Fibroblast of the aortic adventitia (primary cell): ENCODE data around the gene GHRL. TPM values are rescaled to one million over a fixed set of nuclear protein-coding genes. Genes with fewer than 3 reads are reported as not detected.

Experiments
- DNase-seq: peaks from one replicate; pipeline ENCODE4 v3.0.0-alpha.2; 2010; ENCODE audit warnings: low read depth
- H3K4me3 ChIP-seq: 2 replicates; pipeline ENCODE4 v1.5.1; 2011; ENCODE audit warnings: low read depth, mild to moderate bottlenecking, control low read depth, low read length, moderate library complexity
- total RNA-seq: library from RNA; depleted of rRNA; stranded (reverse); fragments of >200 nt; gene quantifications from 2 replicates; pipeline ENCODE4 v1.2.3, GENCODE V29; 2012; ENCODE audit warnings: low replicate concordance
- TF ChIP-seq, protein P1 (sequence below): IDR thresholded peaks from 2 replicates; pipeline ENCODE4 v1.5.1; 2011; ENCODE audit warnings: mild to moderate bottlenecking, low read length, control low read depth, inconsistent platforms; ENCODE audit not compliant: insufficient read depth

GHRL gene
- total RNA-seq, 1 donor = not detected

DNA sequence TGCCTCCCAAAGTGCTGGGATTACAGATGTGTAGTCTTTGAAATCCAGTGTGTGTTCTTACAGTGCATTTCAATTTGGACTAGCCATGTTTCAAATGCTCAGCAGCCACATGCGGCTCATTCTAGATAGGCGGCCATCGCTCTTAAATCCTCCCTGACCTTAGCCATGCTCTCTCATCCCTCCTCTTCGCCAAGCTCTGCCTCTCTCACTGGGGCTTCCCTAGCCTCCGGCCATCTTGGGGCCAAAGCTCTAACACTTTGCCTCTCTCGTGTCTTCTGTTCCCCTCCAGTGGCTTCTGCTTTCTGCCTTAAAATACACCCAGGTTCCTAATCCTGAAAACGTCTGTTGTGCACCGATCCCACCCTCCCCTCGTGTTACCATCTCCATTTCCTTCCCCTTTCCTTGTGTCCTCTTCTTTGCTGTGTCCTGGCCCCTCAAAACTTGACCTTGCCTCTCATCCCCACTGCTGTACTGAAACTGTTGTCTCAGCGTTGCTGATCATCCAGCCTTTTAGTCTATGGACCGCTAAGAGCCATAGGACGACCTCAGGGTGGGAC is 1.4 kb upstream of the GHRL start:
- TF ChIP-seq, protein P1, sequence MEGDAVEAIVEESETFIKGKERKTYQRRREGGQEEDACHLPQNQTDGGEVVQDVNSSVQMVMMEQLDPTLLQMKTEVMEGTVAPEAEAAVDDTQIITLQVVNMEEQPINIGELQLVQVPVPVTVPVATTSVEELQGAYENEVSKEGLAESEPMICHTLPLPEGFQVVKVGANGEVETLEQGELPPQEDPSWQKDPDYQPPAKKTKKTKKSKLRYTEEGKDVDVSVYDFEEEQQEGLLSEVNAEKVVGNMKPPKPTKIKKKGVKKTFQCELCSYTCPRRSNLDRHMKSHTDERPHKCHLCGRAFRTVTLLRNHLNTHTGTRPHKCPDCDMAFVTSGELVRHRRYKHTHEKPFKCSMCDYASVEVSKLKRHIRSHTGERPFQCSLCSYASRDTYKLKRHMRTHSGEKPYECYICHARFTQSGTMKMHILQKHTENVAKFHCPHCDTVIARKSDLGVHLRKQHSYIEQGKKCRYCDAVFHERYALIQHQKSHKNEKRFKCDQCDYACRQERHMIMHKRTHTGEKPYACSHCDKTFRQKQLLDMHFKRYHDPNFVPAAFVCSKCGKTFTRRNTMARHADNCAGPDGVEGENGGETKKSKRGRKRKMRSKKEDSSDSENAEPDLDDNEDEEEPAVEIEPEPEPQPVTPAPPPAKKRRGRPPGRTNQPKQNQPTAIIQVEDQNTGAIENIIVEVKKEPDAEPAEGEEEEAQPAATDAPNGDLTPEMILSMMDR = no peak
- H3K4me3 ChIP-seq = no peak overlapping the region
- DNase-seq = no peak

DNA sequence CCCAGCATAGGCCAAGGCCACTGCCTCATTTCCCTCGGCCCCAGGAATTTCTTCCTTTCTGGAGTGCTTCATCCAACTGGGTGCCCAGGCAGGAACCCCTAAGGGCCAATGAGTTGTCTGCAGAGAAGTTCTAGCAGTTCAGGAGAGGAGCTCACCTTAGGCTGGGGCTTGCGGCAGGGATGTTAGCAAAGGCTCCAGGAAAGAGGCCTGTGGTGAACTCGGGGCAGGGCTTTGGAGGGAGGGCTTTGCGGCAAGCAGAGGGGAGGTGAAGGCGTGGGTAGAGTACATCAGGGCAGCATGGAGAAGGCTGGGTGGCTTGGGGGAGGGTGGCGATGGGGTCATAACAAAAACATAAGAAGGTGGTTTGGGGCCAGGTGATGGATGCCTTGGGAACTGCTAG is 1.1 kb downstream of the GHRL start:
- no peak for DNase-seq
- TF ChIP-seq, protein P1 = no peak
- H3K4me3 ChIP-seq = no peak overlapping the region

GRCh38 chr3:10290481-10291176 is 2.1 kb downstream of the GHRL start:
- TF ChIP-seq, protein P1 = no peak
- DNase-seq = no peak
- no peak overlapping the region for H3K4me3 ChIP-seq

- TF ChIP-seq, protein P1 = no peak
- DNase-seq = no peak
Observed at GRCh38 chr3:10289787-10290355, 2.9 kb downstream of the GHRL start.

DNA sequence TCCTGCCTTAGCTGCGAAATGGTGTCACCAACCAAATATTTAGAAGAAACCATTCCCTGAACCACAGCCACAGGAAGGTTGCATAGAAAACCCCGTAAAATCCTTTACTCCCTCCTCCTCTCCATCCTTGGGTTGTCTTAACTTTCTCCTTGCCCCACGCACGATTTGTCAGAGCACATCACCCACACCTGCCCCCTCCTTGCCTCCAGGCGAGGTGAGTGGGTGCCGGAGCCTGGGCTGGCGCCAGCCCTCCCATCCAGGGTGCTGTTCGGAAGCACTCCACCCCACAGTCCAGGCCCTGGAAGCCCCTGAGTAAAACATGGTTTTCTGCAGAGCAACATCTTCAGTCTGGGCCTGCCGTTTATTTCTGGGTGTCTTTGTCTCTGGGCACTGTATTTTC is 3.7 kb downstream of the GHRL start:
- no peak overlapping the region for H3K4me3 ChIP-seq
- TF ChIP-seq, protein P1 = no peak
- no peak for DNase-seq

More at GRCh38 chr3:10289787-10290355, 2.9 kb downstream of the GHRL start:
- no peak overlapping the region for H3K4me3 ChIP-seq

DNA sequence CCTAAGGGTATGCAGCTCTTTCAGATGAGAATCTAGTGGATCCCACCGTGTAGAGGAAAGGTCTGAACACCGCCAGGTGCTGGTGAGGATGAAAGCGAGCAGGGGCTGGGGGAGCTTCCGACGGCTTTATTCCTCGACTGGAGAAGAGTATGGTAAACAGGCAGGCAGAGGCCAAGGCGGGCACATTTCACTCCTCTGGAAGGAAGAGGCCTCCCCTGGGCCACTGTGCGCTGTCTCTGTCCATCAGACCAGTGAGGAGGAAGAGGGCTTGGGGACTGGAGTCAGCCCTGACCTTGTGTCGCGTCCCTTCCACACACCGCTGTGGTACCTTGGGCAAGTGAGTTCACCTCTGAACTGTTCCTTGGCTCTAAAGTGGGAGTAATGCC is 4.2 kb downstream of the GHRL start:
- no peak overlapping the region for H3K4me3 ChIP-seq
- TF ChIP-seq, protein P1 = no peak
- DNase-seq = no peak
